Large intestine (tissue), 3 donors: ENCODE results near the gene DMAC2L. TPM values are rescaled to one million over a fixed set of nuclear protein-coding genes. Genes with fewer than 3 reads are reported as not detected.

Experiments used
- DNase-seq, 2 donors: peaks; one replicate each; pipeline versions ENCODE4 v3.0.0 to v3.0.0-alpha.2; 2013
- H3K27ac ChIP-seq: one replicate; pipeline ENCODE4 v1.5.1; 2013; ENCODE audit warnings: low read length
- H3K27me3 ChIP-seq: 2 replicates; pipeline ENCODE4 v1.6.1; 2013; ENCODE audit warnings: low read length; ENCODE audit not compliant: control insufficient read depth, insufficient read depth
- H3K36me3 ChIP-seq: 2 replicates; pipeline ENCODE4 v1.6.1; 2013; ENCODE audit warnings: low read length; ENCODE audit not compliant: control insufficient read depth, insufficient read depth
- H3K4me1 ChIP-seq: one replicate; pipeline ENCODE4 v1.6.1; 2013; ENCODE audit warnings: low read length; ENCODE audit not compliant: control insufficient read depth, insufficient read depth
- H3K4me3 ChIP-seq: one replicate; pipeline ENCODE4 v1.5.1; 2013; ENCODE audit warnings: low read length
- H3K9me3 ChIP-seq: one replicate; pipeline ENCODE4 v1.6.1; 2013; ENCODE audit warnings: mild to moderate bottlenecking, low read depth, low read length, moderate library complexity; ENCODE audit not compliant: control insufficient read depth
- WGBS: methylation state at CpG from one replicate; pipeline ENCODE4 v1.1.5; 2013; ENCODE audit warnings: low lambda C conversion rate; ENCODE audit not compliant: insufficient coverage; 5-methylcytosine and 5-hydroxymethylcytosine counted together
- polyA plus RNA-seq: library from polyadenylated mRNA; unstranded; fragments of 120-200 nt; gene quantifications from one replicate; pipeline ENCODE4 v1.2.1, GENCODE V29; 2013

DMAC2L gene
- polyA plus RNA-seq, 1 donor = 17.7 TPM

- Histone ChIP-seq H3K9me3 (no peaks in the 10 kb centered on the region), H3K27me3 (no peaks in the 10 kb centered on the region), H3K4me1 (no peaks in the 10 kb centered on the region), H3K27ac (no peak overlapping the region), H3K4me3 (no peak overlapping the region), H3K36me3 (peaks cover 16% of the 10 kb centered on the region)
- 71% methylated on average over 1 of the region's 8 CpGs for WGBS
- DNase-seq = peak in 1 of 2 donors; percentile 30
These were observed 8.2 kb downstream of the DMAC2L start for GRCh38 chr14:50320283-50320682.

GRCh38 chr14:50321009-50321660 lies 9.0 kb downstream of the DMAC2L start:
- Histone ChIP-seq H3K36me3 (peaks cover 23% of the 10 kb centered on the region), H3K27me3 (no peaks in the 10 kb centered on the region), H3K4me3 (peak overlapping the region; percentile 15), H3K27ac (peak overlapping the region; percentile 60), H3K4me1 (no peaks in the 10 kb centered on the region), H3K9me3 (no peaks in the 10 kb centered on the region)
- peak; percentile 78 to 89 for DNase-seq
- WGBS = 17% methylated on average over 2 of the region's 9 CpGs

GRCh38 chr14:50331596-50331995 lies 19.5 kb downstream of the DMAC2L start:
- no peak for DNase-seq
- no peaks in the 10 kb centered on the region for H3K27me3 ChIP-seq
- peaks cover 26% of the 10 kb centered on the region for H3K36me3 ChIP-seq
- no peak overlapping the region for H3K27ac ChIP-seq
- H3K9me3 ChIP-seq = no peaks in the 10 kb centered on the region
- peaks cover 16% of the 10 kb centered on the region for H3K4me1 ChIP-seq
- no peak overlapping the region for H3K4me3 ChIP-seq

- Histone ChIP-seq H3K36me3 (peaks cover 25% of the 10 kb centered on the region), H3K27me3 (no peaks in the 10 kb centered on the region), H3K9me3 (no peaks in the 10 kb centered on the region), H3K4me3 (no peak overlapping the region), H3K27ac (no peak overlapping the region), H3K4me1 (peaks cover 16% of the 10 kb centered on the region)
- WGBS = 57% methylated on average over 1 of the region's 3 CpGs
- no peak for DNase-seq
These were observed 20.9 kb downstream of the DMAC2L start for GRCh38 chr14:50333014-50333509.

- WGBS = no CpG with 5 or more reads among the region's 8 CpGs
- Histone ChIP-seq H3K9me3 (no peaks in the 10 kb centered on the region), H3K27ac (no peak overlapping the region), H3K4me3 (no peak overlapping the region), H3K27me3 (no peaks in the 10 kb centered on the region), H3K36me3 (peaks cover 22% of the 10 kb centered on the region), H3K4me1 (peaks cover 25% of the 10 kb centered on the region)
- DNase-seq = no peak
These were observed 22.1 kb downstream of the DMAC2L start for GRCh38 chr14:50334211-50334610.

GRCh38 chr14:50335389-50335788 lies 23.3 kb downstream of the DMAC2L start:
- no peak overlapping the region for H3K4me3 ChIP-seq
- H3K27ac ChIP-seq = peak overlapping the region; percentile 71
- DNase-seq = peak; percentile 56 to 82
- H3K27me3 ChIP-seq = no peaks in the 10 kb centered on the region
- H3K36me3 ChIP-seq = peaks cover 19% of the 10 kb centered on the region
- peaks cover 34% of the 10 kb centered on the region for H3K4me1 ChIP-seq
- WGBS = no CpG with 5 or more reads among the region's 7 CpGs
- no peaks in the 10 kb centered on the region for H3K9me3 ChIP-seq

- peak; percentile 43 to 50 for DNase-seq
- Histone ChIP-seq H3K27me3 (no peaks in the 10 kb centered on the region), H3K27ac (peak overlapping the region; percentile 71), H3K4me3 (no peak overlapping the region), H3K4me1 (peaks cover 36% of the 10 kb centered on the region), H3K9me3 (no peaks in the 10 kb centered on the region), H3K36me3 (peaks cover 17% of the 10 kb centered on the region)
- WGBS = 40% methylated on average over 1 of the region's 7 CpGs
These were observed 24.1 kb downstream of the DMAC2L start for GRCh38 chr14:50335989-50336824.

GRCh38 chr14:50338587-50338986 lies 26.5 kb downstream of the DMAC2L start:
- no CpG with 5 or more reads among the region's 2 CpGs for WGBS
- Histone ChIP-seq H3K4me3 (no peak overlapping the region), H3K27me3 (no peaks in the 10 kb centered on the region), H3K9me3 (no peaks in the 10 kb centered on the region), H3K27ac (peak overlapping the region; percentile 41), H3K36me3 (no peaks in the 10 kb centered on the region), H3K4me1 (peaks cover 36% of the 10 kb centered on the region)
- peak; percentile 51 to 79 for DNase-seq

- Histone ChIP-seq H3K27me3 (no peaks in the 10 kb centered on the region), H3K36me3 (no peaks in the 10 kb centered on the region), H3K4me1 (peaks cover 36% of the 10 kb centered on the region), H3K27ac (peak overlapping the region; percentile 41), H3K9me3 (no peaks in the 10 kb centered on the region), H3K4me3 (no peak overlapping the region)
- no peak for DNase-seq
- WGBS = no CpG with 5 or more reads among the region's 3 CpGs
These were observed 27.2 kb downstream of the DMAC2L start for GRCh38 chr14:50339178-50339804.

- Histone ChIP-seq H3K36me3 (no peaks in the 10 kb centered on the region), H3K27me3 (no peaks in the 10 kb centered on the region), H3K4me3 (no peak overlapping the region), H3K9me3 (no peaks in the 10 kb centered on the region), H3K27ac (peak overlapping the region; percentile 35), H3K4me1 (peaks cover 34% of the 10 kb centered on the region)
- peak in 1 of 2 donors; percentile 64 for DNase-seq
- WGBS = no CpG with 5 or more reads among the region's 5 CpGs
These were observed 27.9 kb downstream of the DMAC2L start for GRCh38 chr14:50340045-50340444.
